Hepatocyte (in vitro differentiated cells): Measurements from ENCODE around the gene STRN4. TPM values are rescaled to one million over a fixed set of nuclear protein-coding genes. Genes with fewer than 3 reads are reported as not detected.

ENCODE experiments used
- DNase-seq: peaks from one replicate; pipeline ENCODE4 v3.0.0-alpha.2; 2016; ENCODE audit warnings: low spot score
- H2AFZ ChIP-seq: fragments of 200-600 bp; sonication (generic); 2 replicates; pipeline ENCODE4 v1.6.0; 2016; ENCODE audit warnings: antibody characterized with exemption, mild to moderate bottlenecking
- H3K27ac ChIP-seq: fragments of 200-600 bp; sonication (generic); 2 replicates; pipeline ENCODE4 v1.5.1; 2016; ENCODE audit warnings: mild to moderate bottlenecking
- H3K27me3 ChIP-seq: fragments of 200-600 bp; sonication (generic); 2 replicates; pipeline ENCODE4 v1.6.1; 2016
- H3K36me3 ChIP-seq: fragments of 200-600 bp; sonication (generic); replicated peaks from 2 replicates; pipeline ENCODE4 v1.5.1; 2016; ENCODE audit warnings: low read depth; ENCODE audit not compliant: insufficient read depth
- H3K4me1 ChIP-seq: fragments of 200-600 bp; sonication (generic); 2 replicates; pipeline ENCODE4 v1.5.1; 2016; ENCODE audit warnings: mild to moderate bottlenecking, moderate library complexity; ENCODE audit not compliant: insufficient read depth
- H3K4me2 ChIP-seq: fragments of 200-600 bp; sonication (generic); 2 replicates; pipeline ENCODE4 v1.6.0; 2016
- H3K4me3 ChIP-seq: fragments of 200-600 bp; sonication (generic); 2 replicates; pipeline ENCODE4 v1.5.1; 2016; ENCODE audit warnings: mild to moderate bottlenecking
- H3K79me2 ChIP-seq: fragments of 200-600 bp; sonication (generic); 2 replicates; pipeline ENCODE4 v1.6.0; 2017; ENCODE audit warnings: mild to moderate bottlenecking
- H3K9me2 ChIP-seq: fragments of 200-600 bp; sonication (generic); replicated peaks from 2 replicates; pipeline ENCODE4 v1.6.0; 2017; ENCODE audit warnings: mild to moderate bottlenecking; ENCODE audit not compliant: insufficient read depth
- H3K9me3 ChIP-seq: fragments of 200-600 bp; sonication (generic); 2 replicates; pipeline ENCODE4 v1.5.1; 2016; ENCODE audit warnings: low read depth, mild to moderate bottlenecking
- H4K20me1 ChIP-seq: fragments of 200-600 bp; sonication (generic); 2 replicates; pipeline ENCODE4 v1.6.0; 2016; ENCODE audit warnings: mild to moderate bottlenecking; ENCODE audit not compliant: insufficient read depth, poor library complexity, severe bottlenecking
- EZH2 ChIP-seq: fragments of 200-600 bp; sonication (generic); IDR thresholded peaks from 2 replicates; pipeline ENCODE4 v1.6.1; 2016; ENCODE audit warnings: antibody characterized with exemption, mild to moderate bottlenecking, borderline replicate concordance
- EZH2phosphoT487 ChIP-seq: fragments of 200-600 bp; sonication (generic); IDR thresholded peaks from one replicate; pipeline ENCODE4 v1.6.1; 2018; ENCODE audit warnings: antibody characterized with exemption, mild to moderate bottlenecking, low read depth, moderate library complexity; ENCODE audit not compliant: unreplicated experiment, severe bottlenecking
- WGBS: methylation state at CpG from one replicate; pipeline ENCODE4 v1.1.6; 2016; ENCODE audit warnings: low lambda C conversion rate; ENCODE audit errors: missing lambda C conversion rate; 5-methylcytosine and 5-hydroxymethylcytosine counted together
- polyA plus RNA-seq: library from polyadenylated mRNA; unstranded; fragments of >200 nt; fragmentation: Nextera tagmentation; extraction: Ambion mirVana; gene quantifications from 2 replicates; pipeline ENCODE4 v1.2.1, GENCODE V29; 2016
- total RNA-seq: library from RNA; depleted of rRNA; stranded (reverse); fragments of >200 nt; gene quantifications from 2 replicates; pipeline ENCODE4 v1.2.3, GENCODE V29; 2014
- TF ChIP-seq, protein P1 (sequence below): fragments of 200-600 bp; sonication (generic); IDR thresholded peaks from 2 replicates; pipeline ENCODE4 v1.5.1; 2016; ENCODE audit warnings: antibody characterized with exemption, mild to moderate bottlenecking; ENCODE audit not compliant: poor library complexity

Gene STRN4
- total and polyA plus RNA-seq, 2 experiments from 2014 or later, result 63.7 to 64.1 TPM

DNA sequence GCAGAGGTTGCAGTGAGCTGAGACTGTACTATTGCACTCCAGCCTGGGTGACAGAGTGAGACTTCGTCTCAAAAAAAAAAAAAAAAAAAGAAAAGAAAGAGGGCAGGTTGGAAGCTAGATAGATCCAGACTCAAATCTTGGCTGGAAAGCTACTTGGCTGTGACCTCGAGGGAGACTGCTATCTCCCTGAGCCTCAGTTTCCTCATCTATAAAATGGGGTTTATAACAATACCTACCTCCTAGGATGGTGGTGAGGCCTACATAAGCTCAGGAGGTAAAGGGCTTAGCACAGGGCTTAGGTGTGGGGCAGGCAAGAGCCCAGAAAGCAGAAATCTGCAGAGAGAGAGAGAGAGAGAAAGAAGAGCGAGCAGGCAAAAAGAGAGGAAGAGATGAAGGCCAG, 61.1 kb downstream of the STRN4 start:
- no peaks in the 10 kb centered on the region for H3K9me2 ChIP-seq
- no peak for DNase-seq
- H3K36me3 ChIP-seq, result no peaks in the 10 kb centered on the region
- no peak overlapping the region for H3K27ac ChIP-seq
- no peaks in the 10 kb centered on the region for H3K27me3 ChIP-seq
- no peaks in the 10 kb centered on the region for H3K4me1 ChIP-seq
- TF ChIP-seq EZH2 (no peak), EZH2phosphoT487 (no peak)
- TF ChIP-seq, protein P1, sequence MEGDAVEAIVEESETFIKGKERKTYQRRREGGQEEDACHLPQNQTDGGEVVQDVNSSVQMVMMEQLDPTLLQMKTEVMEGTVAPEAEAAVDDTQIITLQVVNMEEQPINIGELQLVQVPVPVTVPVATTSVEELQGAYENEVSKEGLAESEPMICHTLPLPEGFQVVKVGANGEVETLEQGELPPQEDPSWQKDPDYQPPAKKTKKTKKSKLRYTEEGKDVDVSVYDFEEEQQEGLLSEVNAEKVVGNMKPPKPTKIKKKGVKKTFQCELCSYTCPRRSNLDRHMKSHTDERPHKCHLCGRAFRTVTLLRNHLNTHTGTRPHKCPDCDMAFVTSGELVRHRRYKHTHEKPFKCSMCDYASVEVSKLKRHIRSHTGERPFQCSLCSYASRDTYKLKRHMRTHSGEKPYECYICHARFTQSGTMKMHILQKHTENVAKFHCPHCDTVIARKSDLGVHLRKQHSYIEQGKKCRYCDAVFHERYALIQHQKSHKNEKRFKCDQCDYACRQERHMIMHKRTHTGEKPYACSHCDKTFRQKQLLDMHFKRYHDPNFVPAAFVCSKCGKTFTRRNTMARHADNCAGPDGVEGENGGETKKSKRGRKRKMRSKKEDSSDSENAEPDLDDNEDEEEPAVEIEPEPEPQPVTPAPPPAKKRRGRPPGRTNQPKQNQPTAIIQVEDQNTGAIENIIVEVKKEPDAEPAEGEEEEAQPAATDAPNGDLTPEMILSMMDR, result no peak
- no peak overlapping the region for H3K4me3 ChIP-seq
- no peaks in the 10 kb centered on the region for H3K79me2 ChIP-seq
- 79% methylated on average over 2 of the region's 3 CpGs for WGBS
- no peaks in the 10 kb centered on the region for H3K9me3 ChIP-seq
- H3K4me2 ChIP-seq, result no peak overlapping the region
- H2AFZ ChIP-seq, result no peak overlapping the region
- H4K20me1 ChIP-seq, result no peaks in the 10 kb centered on the region

DNA sequence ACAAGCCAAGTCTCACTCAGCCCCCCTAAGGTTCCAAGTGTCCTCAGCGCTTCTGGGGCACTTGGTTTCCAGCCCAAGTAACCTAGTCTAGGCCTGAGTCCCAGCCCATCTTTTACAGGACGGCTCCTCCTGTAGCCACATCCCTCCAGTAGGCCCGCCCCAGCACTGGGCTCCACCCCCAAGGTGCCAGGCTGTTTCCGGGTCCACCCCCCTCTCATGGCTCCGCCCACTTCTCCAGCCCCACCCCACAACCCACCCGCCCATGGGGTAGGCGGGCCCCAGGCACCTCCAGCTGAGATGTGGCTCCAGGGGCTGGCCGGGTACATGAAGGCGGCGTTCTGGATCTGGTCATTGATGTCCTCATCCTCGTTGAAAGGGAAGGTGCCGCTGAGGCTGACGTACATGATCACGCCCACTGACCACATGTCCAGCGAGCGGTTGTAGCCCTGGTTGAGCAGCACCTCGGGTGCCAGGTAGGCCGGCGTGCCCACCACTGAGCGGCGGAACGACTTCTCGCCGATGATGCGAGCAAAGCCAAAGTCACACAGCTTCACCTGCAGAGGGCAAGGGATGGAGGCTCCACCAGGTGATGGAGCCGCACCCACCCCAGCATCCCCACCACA, 68.0 kb downstream of the STRN4 start:
- Histone ChIP-seq H3K79me2 (no peaks in the 10 kb centered on the region), H2AFZ (no peak overlapping the region), H3K27ac (no peak overlapping the region), H3K4me3 (no peak overlapping the region), H4K20me1 (no peaks in the 10 kb centered on the region), H3K4me2 (no peak overlapping the region), H3K27me3 (no peaks in the 10 kb centered on the region), H3K9me2 (no peaks in the 10 kb centered on the region), H3K9me3 (no peaks in the 10 kb centered on the region), H3K4me1 (no peaks in the 10 kb centered on the region), H3K36me3 (no peaks in the 10 kb centered on the region)
- WGBS, result 97% methylated on average over 24 of the region's 26 CpGs
- no peak for DNase-seq
- TF ChIP-seq, protein P1, result no peak
- no peak for TF ChIP-seq EZH2
- TF ChIP-seq EZH2phosphoT487, result no peak

DNA sequence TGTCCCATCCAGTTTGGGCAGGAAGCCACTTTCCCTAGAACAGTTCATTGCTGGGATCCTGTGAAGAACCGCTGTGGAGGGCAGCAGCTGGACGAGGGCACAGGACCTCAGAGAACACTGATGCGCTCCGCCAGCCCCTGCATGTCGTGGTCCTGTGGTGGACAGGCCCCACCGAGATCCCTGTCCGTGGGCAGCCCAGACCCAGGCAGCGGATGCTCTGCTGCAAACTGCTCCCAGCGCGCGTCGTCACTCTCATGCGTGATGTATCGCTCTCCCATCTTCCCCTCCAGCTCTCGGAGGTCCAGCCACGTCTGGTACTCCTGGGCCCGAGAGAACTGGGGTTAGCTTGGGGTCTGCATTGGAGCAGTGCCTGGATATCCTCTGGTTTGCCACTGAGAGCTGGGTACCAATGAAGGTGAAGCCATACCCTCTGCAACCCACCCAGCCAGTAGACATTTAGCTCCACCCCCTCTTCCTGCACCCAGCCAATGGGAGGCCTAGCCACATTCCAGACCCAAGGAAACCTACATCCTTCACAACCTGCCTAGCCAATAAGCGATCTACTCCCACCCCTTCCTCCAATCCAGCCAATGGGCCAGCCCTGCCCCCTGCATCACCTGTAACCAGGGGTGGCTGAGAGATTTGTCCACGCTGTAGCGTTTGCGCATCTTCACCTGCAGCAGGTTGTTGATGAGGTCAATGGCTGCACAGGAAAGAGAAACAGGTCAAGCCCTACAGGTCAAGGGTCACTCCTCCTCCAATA, 71.7 kb downstream of the STRN4 start:
- Histone ChIP-seq H2AFZ (no peak overlapping the region), H3K79me2 (no peaks in the 10 kb centered on the region), H3K4me1 (no peaks in the 10 kb centered on the region), H3K27ac (no peak overlapping the region), H3K9me2 (no peaks in the 10 kb centered on the region), H3K27me3 (no peaks in the 10 kb centered on the region), H3K4me3 (no peak overlapping the region), H3K36me3 (no peaks in the 10 kb centered on the region), H3K4me2 (no peak overlapping the region), H4K20me1 (no peaks in the 10 kb centered on the region), H3K9me3 (no peaks in the 10 kb centered on the region)
- no peak for TF ChIP-seq EZH2phosphoT487
- TF ChIP-seq, protein P1, result no peak
- TF ChIP-seq EZH2, result no peak
- 99% methylated on average over 21 of the region's 21 CpGs for WGBS
- DNase-seq, result no peak
